OCI-LY1 (cell line): ENCODE data around the gene ARHGAP6.

Source experiments
- H2AFZ ChIP-seq: fragments of 200-600 bp; sonication (generic), shearing (Covaris generic); 2 replicates; pipeline ENCODE4 v1.6.0; 2014; ENCODE audit warnings: antibody characterized with exemption, mild to moderate bottlenecking, low read length
- H3F3A ChIP-seq: fragments of 200-600 bp; sonication (generic), shearing (Covaris generic); 2 replicates; pipeline ENCODE4 v1.6.0; 2014; ENCODE audit warnings: mild to moderate bottlenecking, antibody characterized with exemption, low read length, moderate library complexity; ENCODE audit not compliant: insufficient read depth
- H3K27ac ChIP-seq: fragments of 200-600 bp; sonication (generic); 2 replicates; pipeline ENCODE4 v1.5.1; 2014; ENCODE audit warnings: low read length, mixed run types, mild to moderate bottlenecking, low read depth; ENCODE audit not compliant: poor library complexity, severe bottlenecking
- H3K27me3 ChIP-seq: fragments of 200-600 bp; sonication (generic); 2 replicates; pipeline ENCODE4 v1.6.0; 2014; ENCODE audit warnings: antibody characterized with exemption, mild to moderate bottlenecking, low read length, moderate library complexity; ENCODE audit not compliant: insufficient read depth
- H3K36me3 ChIP-seq: fragments of 200-600 bp; sonication (generic); 2 replicates; pipeline ENCODE4 v1.6.1; 2014; ENCODE audit warnings: mild to moderate bottlenecking, antibody characterized with exemption, low read length, moderate library complexity, mixed read lengths; ENCODE audit not compliant: insufficient read depth
- H3K4me1 ChIP-seq: fragments of 200-600 bp; sonication (generic); 2 replicates; pipeline ENCODE4 v1.5.1; 2014; ENCODE audit warnings: mild to moderate bottlenecking, low read length, moderate library complexity; ENCODE audit not compliant: insufficient read depth, severe bottlenecking
- H3K4me2 ChIP-seq: fragments of 200-600 bp; sonication (generic), shearing (Covaris generic); 2 replicates; pipeline ENCODE4 v1.6.1; 2014; ENCODE audit warnings: low read length
- H3K4me3 ChIP-seq: fragments of 200-600 bp; sonication (generic); 2 replicates; pipeline ENCODE4 v1.5.1; 2014; ENCODE audit warnings: low read length, low read depth, mild to moderate bottlenecking, mixed read lengths; ENCODE audit not compliant: poor library complexity, severe bottlenecking
- H3K79me2 ChIP-seq: fragments of 200-600 bp; shearing (Covaris generic); 2 replicates; pipeline ENCODE4 v1.6.1; 2016; ENCODE audit warnings: mixed run types, low read length, mixed read lengths; ENCODE audit not compliant: insufficient read depth
- H3K9ac ChIP-seq: fragments of 200-600 bp; sonication (generic), shearing (Covaris generic); 2 replicates; pipeline ENCODE4 v1.6.1; 2014; ENCODE audit warnings: mild to moderate bottlenecking, low read length, mixed read lengths
- H3K9me2 ChIP-seq: fragments of 200-600 bp; sonication (generic), shearing (Covaris generic); 2 replicates; pipeline ENCODE4 v1.6.1; 2014; ENCODE audit warnings: low read depth, mild to moderate bottlenecking, low read length, mixed read lengths
- H3K9me3 ChIP-seq: fragments of 200-600 bp; shearing (Covaris generic); 2 replicates; pipeline ENCODE4 v1.6.1; 2014; ENCODE audit warnings: low read length, mixed read lengths
- H4K20me1 ChIP-seq: fragments of 200-600 bp; sonication (generic), shearing (Covaris generic); 2 replicates; pipeline ENCODE4 v1.6.0; 2016; ENCODE audit warnings: mild to moderate bottlenecking, low read length; ENCODE audit not compliant: insufficient read depth
- CTCF ChIP-seq: fragments of 200-600 bp; sonication (generic), shearing (Covaris generic); IDR thresholded peaks from 2 replicates; pipeline ENCODE4 v1.5.1; 2017; ENCODE audit warnings: mild to moderate bottlenecking, antibody characterized with exemption, low read length, moderate library complexity, mixed read lengths
- EZH2 ChIP-seq: fragments of 200-600 bp; sonication (generic), shearing (Covaris generic); IDR thresholded peaks from 2 replicates; pipeline ENCODE4 v1.8.0; 2017; ENCODE audit warnings: borderline replicate concordance, mixed run types, mild to moderate bottlenecking, antibody characterized with exemption, low read length, moderate library complexity, mixed read lengths

Gene ARHGAP6

GRCh38 chrX:11342673-11343072, 323.0 kb downstream of the ARHGAP6 start:
- no peaks in the 10 kb centered on the region for H4K20me1 ChIP-seq
- no peak overlapping the region for H3K4me2 ChIP-seq
- H3K27me3 ChIP-seq = no peaks in the 10 kb centered on the region
- H3K79me2 ChIP-seq = no peaks in the 10 kb centered on the region
- no peak overlapping the region for H2AFZ ChIP-seq
- TF ChIP-seq CTCF (no peak), EZH2 (no peak)
- H3K4me1 ChIP-seq = peaks cover 12% of the 10 kb centered on the region
- no peak overlapping the region for H3K4me3 ChIP-seq
- no peak overlapping the region for H3K27ac ChIP-seq
- no peaks in the 10 kb centered on the region for H3F3A ChIP-seq
- no peaks in the 10 kb centered on the region for H3K9me2 ChIP-seq
- H3K9ac ChIP-seq = no peak overlapping the region
- no peaks in the 10 kb centered on the region for H3K36me3 ChIP-seq
- H3K9me3 ChIP-seq = no peaks in the 10 kb centered on the region

GRCh38 chrX:11341274-11342201, 324.2 kb downstream of the ARHGAP6 start:
- Histone ChIP-seq H3K9me2 (no peaks in the 10 kb centered on the region), H3K9ac (no peak overlapping the region), H3K79me2 (no peaks in the 10 kb centered on the region), H3K36me3 (no peaks in the 10 kb centered on the region), H3F3A (no peaks in the 10 kb centered on the region), H2AFZ (no peak overlapping the region), H3K27ac (peak overlapping the region; percentile 61), H3K4me3 (no peak overlapping the region), H3K4me1 (peaks cover 12% of the 10 kb centered on the region), H4K20me1 (no peaks in the 10 kb centered on the region), H3K27me3 (no peaks in the 10 kb centered on the region), H3K4me2 (peak overlapping the region; percentile 19; the same call in 1 of the 2 replicates), H3K9me3 (no peaks in the 10 kb centered on the region)
- no peak for TF ChIP-seq EZH2
- no peak for TF ChIP-seq CTCF

- Histone ChIP-seq H3K27me3 (no peaks in the 10 kb centered on the region), H3K79me2 (no peaks in the 10 kb centered on the region), H3K4me1 (peaks cover 12% of the 10 kb centered on the region), H3K9ac (no peak overlapping the region), H2AFZ (no peak overlapping the region), H3K4me2 (no peak overlapping the region), H3K9me2 (no peaks in the 10 kb centered on the region), H4K20me1 (no peaks in the 10 kb centered on the region), H3F3A (no peaks in the 10 kb centered on the region), H3K9me3 (no peaks in the 10 kb centered on the region), H3K27ac (no peak overlapping the region), H3K4me3 (no peak overlapping the region), H3K36me3 (no peaks in the 10 kb centered on the region)
- TF ChIP-seq CTCF (no peak), EZH2 (no peak)
Observed at GRCh38 chrX:11337292-11338009, 328.3 kb downstream of the ARHGAP6 start.
